PFSK-1 (cell line): Measurements from ENCODE around the gene SHANK2.

Experiments used
- FOXP2 ChIP-seq: optimal IDR thresholded peaks from 2 replicates; pipeline ENCODE3; 2011; ENCODE audit warnings: borderline replicate concordance, control low read depth, inconsistent platforms; ENCODE audit not compliant: insufficient read depth; ENCODE audit errors: extremely low read length, extremely low read depth
- POLR2AphosphoS5 ChIP-seq: IDR thresholded peaks from 2 replicates; pipeline ENCODE4 v1.6.1; 2012; ENCODE audit warnings: low read depth, mild to moderate bottlenecking, control low read depth, low read length, moderate library complexity
- SIN3A ChIP-seq: IDR thresholded peaks from 2 replicates; pipeline ENCODE4 v1.6.1; 2012; ENCODE audit warnings: mild to moderate bottlenecking, low read length, moderate library complexity, borderline replicate concordance; ENCODE audit not compliant: insufficient read depth
- TAF1 ChIP-seq: IDR thresholded peaks from 2 replicates; pipeline ENCODE4 v1.6.1; 2012; ENCODE audit warnings: low read length, control low read depth, borderline replicate concordance; ENCODE audit not compliant: insufficient read depth
- TF ChIP-seq, protein P1 (sequence below), 2 experiments: IDR thresholded peaks; 2 replicates each; pipeline versions ENCODE4 v1.6.1 to v1.8.0; 2011 to 2012; ENCODE audit warnings: low read depth in 2 of 2, low read length in 2 of 2, control low read depth in 1 of 2, inconsistent platforms in 1 of 2, mild to moderate bottlenecking in 1 of 2, moderate library complexity in 1 of 2; ENCODE audit not compliant: insufficient read depth in 1 of 2

The SHANK2 gene

DNA sequence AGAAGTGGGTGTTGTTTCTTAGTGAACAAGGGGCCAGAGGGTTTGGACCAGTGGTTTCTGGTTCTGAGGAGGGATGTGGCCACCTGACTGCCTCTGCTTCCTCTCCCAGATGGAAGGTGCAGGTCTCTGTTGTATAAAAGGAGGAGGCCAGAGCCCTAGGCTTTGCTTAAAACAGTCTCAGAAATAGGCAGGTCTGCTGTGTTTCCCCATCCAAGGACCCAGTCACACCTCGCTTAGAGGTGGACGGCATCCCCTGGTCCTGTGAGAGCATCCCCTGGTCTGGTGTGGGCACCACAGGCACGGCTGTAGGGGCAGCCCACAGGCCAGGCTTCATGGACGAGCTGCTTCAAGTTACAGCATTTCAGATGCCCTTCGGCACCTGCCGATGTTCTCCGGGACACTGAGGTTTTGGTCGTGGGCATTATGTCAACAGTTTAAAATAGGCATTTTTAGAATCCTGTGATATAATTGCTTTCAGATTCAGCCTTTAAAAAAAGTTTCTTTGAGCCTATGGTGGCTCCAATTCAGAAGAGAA, 45.7 kb upstream of the SHANK2 start:
- TF ChIP-seq FOXP2 (no peak), SIN3A (no peak), TAF1 (no peak), POLR2AphosphoS5 (no peak)
- TF ChIP-seq, protein P1, sequence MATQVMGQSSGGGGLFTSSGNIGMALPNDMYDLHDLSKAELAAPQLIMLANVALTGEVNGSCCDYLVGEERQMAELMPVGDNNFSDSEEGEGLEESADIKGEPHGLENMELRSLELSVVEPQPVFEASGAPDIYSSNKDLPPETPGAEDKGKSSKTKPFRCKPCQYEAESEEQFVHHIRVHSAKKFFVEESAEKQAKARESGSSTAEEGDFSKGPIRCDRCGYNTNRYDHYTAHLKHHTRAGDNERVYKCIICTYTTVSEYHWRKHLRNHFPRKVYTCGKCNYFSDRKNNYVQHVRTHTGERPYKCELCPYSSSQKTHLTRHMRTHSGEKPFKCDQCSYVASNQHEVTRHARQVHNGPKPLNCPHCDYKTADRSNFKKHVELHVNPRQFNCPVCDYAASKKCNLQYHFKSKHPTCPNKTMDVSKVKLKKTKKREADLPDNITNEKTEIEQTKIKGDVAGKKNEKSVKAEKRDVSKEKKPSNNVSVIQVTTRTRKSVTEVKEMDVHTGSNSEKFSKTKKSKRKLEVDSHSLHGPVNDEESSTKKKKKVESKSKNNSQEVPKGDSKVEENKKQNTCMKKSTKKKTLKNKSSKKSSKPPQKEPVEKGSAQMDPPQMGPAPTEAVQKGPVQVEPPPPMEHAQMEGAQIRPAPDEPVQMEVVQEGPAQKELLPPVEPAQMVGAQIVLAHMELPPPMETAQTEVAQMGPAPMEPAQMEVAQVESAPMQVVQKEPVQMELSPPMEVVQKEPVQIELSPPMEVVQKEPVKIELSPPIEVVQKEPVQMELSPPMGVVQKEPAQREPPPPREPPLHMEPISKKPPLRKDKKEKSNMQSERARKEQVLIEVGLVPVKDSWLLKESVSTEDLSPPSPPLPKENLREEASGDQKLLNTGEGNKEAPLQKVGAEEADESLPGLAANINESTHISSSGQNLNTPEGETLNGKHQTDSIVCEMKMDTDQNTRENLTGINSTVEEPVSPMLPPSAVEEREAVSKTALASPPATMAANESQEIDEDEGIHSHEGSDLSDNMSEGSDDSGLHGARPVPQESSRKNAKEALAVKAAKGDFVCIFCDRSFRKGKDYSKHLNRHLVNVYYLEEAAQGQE (IDR thresholded peaks at IDR 0.05; ENCODE audit: insufficient read depth in 1 of 2, low read depth in 2 of 2, low read length in 2 of 2), result no peak

DNA sequence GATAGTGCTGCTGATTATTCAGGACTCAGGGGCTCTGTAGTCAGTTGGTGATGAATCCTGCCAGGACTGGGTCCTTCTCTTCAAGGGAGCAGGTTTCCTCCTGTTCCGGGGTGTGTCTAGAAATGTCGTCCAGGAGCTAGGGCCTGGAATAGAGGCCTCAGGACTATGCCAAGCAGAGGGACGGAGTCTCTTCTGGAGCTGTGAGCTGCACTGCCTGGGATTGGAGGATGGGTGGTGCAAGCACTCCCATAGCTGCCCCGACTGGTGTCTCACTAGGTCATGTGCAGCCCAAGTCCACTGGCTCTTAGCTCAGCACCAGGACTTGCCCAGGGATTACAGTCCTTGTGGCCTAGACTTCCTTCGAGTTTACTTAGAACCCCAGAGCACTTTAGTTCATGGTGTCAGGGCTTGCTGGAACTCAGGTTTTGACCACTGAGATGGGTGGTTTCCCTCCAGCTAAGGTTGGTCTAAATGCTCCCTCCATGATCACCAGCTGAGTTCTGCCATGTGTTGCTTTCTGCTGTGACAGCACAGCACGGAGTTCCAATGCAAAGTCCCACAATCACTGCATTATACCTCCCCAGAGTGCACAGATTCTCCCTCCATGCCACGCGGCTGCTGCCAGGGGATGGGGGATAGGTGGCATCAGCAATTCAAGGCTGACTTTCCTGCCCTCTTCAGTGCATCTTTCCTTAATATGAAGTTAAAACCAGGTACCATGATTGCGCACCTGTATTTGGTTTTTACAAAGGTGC, 42.6 kb upstream of the SHANK2 start:
- TF ChIP-seq POLR2AphosphoS5, result no peak
- TF ChIP-seq, protein P1 (IDR thresholded peaks at IDR 0.05; ENCODE audit: insufficient read depth in 1 of 2, low read depth in 2 of 2, low read length in 2 of 2), result no peak
- no peak for TF ChIP-seq TAF1
- TF ChIP-seq SIN3A, result no peak
- no peak for TF ChIP-seq FOXP2

DNA sequence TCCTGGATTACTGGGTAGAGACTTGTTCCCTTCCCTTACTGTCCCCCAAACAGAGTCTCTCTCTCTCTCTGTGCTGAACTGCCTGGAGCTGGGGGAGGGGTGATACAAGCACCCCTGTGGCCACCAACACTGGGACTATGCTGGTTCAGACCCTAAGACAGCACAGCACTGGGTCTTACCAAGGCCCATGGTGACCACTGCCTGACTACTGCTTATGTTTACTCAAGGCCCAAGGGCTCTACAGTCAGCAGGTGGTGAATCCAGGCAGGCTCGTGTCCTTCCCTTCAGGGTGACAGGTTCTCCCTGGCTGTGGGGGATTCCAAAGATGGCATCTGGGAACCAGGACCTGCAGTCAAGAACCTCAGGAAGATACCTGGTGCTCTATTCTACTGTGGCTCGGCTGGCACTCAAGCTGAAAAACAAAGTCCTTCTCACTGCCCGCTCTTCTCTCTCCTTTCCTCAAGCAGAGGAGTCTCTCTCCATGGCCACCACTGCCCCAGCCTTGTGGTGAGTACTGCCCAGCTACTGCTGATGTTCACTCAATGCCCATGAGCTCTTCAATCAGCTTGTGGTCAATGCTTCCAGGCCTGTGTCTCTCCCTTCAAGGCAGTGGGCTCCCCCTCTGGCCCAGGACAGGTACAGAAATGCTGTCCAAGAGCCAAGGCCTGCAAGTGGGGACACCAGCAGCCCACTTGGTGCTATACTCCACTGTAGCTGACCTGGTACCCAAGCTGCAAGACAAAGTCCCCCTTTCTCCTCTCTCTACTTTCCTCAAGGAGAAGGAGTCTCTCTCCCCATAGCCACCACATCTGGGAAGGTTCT, 41.8 kb upstream of the SHANK2 start:
- no peak for TF ChIP-seq POLR2AphosphoS5
- TF ChIP-seq SIN3A, result no peak
- TF ChIP-seq TAF1, result no peak
- no peak for TF ChIP-seq FOXP2
- TF ChIP-seq, protein P1 (IDR thresholded peaks at IDR 0.05; ENCODE audit: insufficient read depth in 1 of 2, low read depth in 2 of 2, low read length in 2 of 2), result no peak

- TF ChIP-seq SIN3A (no peak), FOXP2 (no peak), TAF1 (no peak), POLR2AphosphoS5 (no peak)
Observed at GRCh38 chr11:71286701-71287643, 34.6 kb upstream of the SHANK2 start.

- no peak for TF ChIP-seq SIN3A
- TF ChIP-seq FOXP2, result no peak
- TF ChIP-seq TAF1, result no peak
- no peak for TF ChIP-seq POLR2AphosphoS5
- TF ChIP-seq, protein P1 (IDR thresholded peaks at IDR 0.05; ENCODE audit: insufficient read depth in 1 of 2, low read depth in 2 of 2, low read length in 2 of 2), result no peak
Observed at GRCh38 chr11:71285111-71285510, 32.7 kb upstream of the SHANK2 start.
